GM11168 (cell line): ENCODE measurements around the gene TFF3.

Source experiments
- in situ Hi-C: fragments of 300-500 bp; cut with MboI; formaldehyde crosslinking; loops from one replicate; pipeline ENCODE4 v1.12.0; 2022; ENCODE audit warnings: low sequenced_read_pairs; ENCODE audit not compliant: unreplicated experiment

TFF3 gene

DNA sequence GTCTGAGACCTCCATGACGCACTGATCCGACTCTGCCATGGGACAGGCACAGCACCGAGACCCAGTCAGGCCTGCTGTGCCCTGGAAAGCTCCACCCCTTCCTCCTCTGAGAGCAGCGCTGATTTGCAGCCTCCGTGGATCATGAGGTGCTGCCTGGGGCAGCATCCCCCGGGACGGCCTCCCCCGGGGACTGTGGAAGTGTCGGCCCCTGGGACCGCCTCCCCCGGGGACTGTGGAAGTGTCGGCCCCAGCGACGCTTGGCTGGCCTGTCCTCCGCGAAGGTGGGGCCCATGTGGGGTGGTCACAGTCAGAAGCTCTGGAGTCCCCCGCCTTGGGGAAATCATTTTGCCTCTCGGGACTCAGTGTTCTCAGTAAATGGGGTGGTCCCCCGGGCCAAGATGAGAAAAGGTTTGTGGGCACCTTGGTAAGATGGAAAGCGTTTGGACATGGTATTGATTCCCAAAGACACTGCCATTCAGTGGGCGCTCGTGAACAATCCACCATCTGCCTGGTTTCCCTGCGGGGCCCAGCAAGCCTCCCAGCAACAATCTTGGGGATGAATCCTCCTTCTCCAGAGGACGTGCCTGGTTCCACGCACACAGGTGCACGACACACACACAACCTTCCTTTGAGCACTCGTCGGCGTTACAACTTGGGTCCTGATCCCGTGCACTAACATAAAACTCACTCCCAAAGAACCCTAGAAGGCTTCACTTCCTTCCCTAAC, 32.6 kb upstream of the TFF3 start:
- in situ Hi-C loops: no loop called here

DNA sequence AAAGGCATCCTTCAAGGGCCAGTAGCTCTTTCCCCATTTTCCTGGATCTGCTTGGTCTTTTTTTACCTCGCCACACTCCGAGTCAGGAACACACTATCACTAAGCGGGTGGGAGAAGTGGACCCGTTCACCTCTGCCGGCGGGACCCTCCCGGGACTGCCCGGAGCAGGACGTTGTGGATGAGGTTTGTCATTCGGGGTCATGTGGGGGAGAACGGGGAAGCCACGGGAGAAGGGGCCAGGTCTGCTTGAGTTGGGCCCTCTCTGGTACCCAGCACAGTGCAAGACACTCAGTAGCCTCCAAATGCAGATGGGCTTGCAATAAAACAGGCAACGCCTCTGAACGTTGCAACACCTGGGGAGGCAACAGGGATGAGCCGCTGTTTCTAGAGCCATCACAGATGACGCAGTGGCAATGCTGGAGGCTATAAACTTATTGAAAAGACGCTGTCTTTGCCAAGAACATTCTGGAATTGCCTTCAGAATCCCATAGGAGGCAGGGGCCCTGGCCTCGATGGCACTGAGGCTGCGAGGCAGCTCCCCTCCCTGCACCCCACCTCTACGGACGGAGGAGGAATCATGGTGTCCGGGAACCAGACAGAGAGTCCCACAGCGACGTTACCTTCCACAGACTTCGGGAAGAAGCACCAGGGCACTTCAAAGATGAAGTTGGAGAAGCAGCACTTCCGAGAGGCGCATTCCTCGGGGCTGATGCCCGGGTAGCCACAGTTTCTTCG, 31.8 kb upstream of the TFF3 start:
- in situ Hi-C loops: no loop called here

DNA sequence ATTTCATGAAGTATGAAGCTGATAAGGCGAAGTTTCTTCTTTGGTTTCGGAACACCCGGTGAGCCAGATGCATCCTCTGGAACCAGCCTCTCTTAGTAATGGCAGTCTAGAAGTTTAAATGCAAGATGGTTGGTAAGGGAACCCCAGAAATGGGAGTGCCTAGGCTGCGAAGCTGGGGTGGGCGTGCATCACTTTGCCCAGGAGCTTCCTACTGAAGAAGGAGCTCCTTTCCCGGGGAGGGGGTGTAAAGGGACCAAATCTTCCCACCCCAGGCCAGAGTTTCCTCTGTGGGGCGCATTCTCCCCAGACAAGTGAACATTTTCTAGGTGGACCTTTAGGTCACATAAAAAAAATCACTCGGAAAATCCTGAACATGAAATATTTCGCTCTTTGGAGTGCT, 31.2 kb upstream of the TFF3 start:
- in situ Hi-C loops: no loop called here

DNA sequence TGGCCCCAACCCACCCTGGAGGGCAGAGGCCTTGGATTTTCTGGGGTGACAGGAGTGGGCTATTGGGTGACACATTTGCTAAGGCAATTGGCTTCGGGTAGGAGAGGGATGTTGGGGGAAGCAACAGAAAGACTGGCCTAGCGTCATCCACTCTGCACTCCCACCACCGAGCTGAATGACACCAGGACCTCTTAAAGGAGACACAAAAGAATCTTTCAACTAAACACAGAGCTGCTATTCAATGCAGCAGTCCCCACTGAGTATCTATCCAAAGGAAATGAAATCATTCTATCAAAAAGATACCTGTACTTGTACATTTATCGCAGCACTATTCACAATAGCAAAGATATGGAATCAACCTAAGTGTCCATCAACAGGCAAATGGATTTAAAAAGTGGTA, 29.4 kb upstream of the TFF3 start:
- in situ Hi-C loops: no loop called here

DNA sequence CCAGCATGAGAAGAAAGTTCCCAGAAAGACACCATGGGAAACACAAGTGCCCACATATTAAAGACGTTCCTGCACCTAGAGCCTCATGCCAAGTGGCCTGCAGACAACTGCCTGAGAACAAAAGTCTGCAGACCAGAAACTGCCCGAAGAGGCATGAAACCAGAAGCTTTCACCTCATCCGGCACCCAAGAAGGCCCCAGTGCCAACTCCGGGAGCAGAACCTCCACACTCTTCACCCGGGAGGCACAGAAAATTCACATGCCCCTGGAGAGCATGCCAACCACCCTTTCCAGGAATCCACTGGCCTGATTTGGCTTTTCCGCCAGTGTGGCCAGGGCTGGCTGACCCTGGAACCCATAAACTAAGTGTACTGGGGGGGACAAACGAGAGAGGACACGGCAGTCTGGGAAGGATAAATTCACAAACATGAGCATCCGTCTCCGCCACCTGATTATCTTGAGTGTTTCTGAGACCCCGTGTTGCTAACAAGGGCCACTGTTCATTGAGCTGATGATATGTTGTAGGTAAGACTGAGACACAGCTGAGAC, 28.8 kb upstream of the TFF3 start:
- in situ Hi-C loops: no loop called here

DNA sequence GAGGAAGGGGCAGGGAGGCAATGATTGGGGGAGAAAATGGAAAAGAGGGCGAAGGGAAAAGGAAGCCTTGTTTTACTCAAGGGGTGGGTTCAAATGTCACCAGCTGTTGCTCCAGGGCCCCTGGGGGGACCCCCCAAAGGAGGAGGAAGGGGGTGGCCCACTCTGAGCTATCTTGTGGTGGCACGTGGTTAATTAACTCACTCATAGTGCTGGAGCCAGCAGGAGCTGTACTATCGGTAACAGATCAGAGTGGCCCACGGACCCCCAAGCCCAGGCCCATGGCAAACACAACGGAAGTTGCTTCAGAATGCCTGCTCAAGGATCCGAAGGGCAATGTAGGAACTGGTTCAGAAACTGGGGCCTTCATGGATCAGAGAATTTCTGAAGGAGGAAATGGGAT, 28.3 kb upstream of the TFF3 start:
- in situ Hi-C loops: no loop called here

DNA sequence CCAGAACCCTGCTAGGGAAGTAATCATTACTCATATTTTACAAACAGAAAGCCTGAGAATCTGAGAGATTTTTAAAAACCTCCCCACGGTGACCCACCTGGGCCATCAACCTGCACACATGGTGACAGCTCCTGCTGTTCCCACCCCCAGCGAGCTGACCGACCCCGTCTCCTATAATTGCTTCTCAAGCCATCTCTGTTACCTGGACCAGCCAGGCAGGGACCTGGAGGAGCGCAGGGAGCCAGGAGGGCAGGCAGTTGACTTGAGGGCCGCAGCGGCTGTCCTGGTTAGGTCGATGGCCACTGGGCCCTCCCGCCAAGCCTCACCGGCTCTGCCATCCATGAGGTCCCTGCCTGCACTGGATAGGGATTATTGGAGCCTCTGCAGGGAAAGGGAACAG, 27.9 kb upstream of the TFF3 start:
- in situ Hi-C loops: no loop called here

DNA sequence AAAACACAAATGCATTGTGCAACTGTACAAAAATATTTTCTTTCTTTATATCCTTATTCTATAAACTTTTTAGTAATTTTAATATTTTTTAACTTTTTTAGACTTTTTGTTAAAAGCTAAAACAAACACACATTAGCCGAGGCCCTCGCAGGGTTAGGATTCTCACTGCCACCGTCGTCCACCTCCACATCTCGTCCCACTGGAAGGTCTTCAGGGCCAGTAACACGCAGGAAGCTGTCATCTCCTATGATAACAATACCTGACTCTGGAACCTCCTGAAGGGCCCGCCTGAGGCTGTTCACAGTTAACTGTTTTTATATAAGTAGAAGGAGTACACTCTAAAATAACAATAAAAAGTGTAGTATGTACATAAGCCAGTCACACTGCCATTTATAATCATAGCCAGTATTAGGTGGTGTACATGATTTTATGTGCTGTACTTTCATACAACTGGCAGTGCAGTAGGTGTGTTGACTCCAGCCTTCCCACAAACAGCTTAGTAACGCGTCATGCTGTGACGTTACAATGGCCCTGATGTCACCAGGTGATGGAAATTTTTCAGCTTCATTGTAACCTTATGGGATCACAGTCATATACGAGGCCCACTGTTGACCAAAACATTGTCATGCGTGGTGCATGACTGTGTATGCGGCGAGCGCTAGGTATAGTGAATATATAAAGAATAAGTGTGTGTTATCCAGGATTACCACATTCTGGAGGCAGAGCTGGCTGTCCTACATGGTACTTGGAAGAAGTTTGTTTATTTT, 26.8 kb upstream of the TFF3 start:
- in situ Hi-C loops: no loop called here

DNA sequence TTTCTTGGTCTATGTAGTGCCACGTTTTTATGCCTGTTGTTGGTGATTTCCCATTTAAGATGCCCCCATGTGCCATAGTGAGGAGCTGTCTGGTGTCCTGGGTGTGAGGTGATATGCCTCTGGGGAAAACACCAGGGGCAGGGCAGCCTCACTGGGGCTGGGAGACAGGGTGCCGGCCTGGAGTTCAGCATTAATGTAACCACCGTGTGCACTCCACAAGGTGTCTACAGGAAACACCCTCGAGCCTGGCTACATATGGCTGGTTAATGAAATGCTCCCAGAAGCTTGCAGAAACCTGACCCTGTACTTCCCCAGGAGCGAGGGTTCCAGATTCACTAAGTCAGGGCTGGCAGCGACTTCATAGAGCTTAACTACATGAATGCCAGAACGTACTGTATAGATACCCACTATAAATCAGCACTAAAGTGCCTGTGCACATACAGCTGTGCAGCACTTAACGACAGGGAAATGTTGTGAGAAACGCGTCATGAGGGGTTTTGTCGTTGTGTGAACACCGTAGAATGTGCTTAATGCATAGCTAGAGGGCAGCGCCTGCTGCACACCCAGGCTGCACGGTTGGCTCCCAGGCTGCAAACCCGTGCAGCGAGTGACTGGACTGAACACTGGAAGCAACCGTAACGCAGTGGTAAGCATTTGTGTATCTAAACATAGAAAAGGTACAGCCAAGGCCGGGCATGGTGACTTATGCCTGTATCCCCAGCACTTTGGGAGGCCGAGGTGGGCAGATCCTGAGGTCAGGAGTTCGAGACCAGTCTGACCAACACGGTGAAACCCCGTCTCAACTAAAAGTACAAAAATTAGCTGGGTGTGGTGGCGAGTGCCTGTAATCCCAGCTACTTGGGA, 25.2 kb upstream of the TFF3 start:
- in situ Hi-C loops: no loop called here

DNA sequence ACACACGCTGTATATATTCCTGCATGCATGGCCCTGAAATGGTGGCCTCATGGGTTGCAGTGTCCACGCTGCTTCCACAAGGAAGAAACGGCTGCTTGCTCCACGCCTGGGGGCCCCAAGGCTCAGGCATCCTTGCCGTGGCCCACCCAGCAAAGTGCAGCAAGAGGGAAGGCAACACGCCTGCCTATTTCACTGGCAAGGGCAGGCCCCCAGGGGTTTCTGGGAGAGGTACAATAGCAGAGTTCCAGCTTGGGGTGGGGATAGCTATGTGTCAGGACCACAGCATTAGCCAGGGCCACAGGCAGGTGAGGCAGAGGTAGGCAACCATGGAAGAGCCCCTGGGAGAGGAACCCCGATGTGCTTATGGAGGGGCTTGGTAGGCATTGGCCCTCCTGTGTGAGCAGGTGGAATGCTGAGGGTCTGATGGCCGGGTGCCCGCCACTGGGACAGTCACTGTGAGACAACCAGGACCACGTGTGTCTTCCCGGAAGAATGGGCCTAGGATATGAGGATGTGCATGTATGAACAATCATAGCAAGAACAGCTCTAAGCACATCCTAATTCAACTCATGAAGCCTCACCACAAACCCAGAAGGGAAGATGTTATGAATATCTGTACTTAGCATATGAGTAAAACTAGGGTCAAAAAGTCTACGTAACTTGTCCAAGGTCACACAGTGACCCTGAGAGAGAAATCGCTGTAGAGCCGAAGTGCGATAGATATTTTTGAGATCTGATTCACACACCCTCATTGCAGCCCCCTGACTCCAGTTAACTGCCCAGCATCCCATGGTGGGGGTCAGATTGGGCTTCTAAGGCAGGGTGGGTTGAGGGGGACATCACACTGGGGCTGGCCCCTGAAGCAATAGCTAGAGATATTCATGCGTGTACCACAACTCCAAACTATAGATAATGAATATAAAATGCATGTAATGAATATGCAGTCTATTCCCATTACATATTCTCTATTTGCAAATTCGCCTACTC, 23.8 kb upstream of the TFF3 start:
- in situ Hi-C loops: no loop called here

DNA sequence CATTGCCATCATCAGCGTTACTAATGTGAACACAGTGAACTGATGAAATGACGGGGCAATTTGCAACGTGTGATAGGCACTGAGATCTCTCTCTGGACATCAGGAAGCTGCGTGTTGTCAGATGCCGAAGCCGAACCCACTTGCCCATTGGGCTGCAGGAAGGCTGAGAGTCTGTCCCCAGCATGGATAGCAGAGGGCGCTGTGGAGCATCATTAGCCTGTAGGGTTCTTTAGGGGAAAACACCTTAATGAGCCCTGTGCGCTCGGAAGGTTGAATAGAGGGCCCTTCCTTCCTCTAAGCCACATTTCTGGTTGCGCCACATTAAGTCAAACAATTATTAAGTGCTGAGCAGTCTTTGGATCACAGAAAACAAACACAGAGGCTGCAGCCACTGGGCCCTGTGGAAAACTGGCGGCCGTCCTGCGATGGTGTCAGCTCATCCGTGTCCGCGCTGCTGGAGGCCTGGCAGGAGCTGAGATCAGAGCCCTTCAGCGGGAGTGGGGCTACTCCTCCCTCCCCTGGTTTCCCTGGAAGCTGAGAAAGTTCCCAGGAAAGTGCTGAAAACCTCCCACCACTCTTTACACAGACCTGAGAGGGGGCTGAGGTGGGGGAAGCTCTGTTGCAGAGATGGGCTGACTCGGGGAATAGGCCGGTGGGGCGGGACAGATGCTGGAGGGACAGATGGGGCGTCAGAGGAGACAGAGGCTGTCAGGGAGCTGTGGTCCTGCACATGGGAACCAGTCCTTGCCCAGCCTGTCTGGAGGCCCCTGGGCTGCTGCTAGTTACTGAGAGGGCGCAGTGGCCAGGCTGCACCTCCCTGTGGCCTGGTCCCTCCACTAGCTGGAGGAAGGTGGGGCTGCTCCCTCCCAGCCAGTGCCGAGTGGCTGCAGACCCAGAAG, 22.9 kb upstream of the TFF3 start:
- in situ Hi-C loops: no loop called here

DNA sequence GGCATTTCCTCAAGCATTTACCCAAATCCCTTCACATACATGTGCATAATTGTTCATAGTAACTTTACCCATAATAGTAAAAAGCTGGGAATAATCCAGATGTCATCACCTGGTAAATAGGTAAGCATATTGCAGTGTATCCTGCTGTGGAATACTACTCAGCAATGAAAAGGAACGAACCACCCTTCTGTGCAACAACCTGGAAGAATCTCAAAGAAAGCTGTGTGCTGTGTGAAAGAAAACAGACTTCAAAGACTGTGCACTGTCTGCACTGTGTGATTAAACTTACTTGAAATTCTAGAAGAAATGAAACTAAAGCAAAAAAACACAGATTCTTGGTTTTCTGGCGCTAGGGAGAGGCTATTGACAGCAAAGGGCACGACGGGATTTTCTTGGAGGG, 22.1 kb upstream of the TFF3 start:
- in situ Hi-C loops: no loop called here

DNA sequence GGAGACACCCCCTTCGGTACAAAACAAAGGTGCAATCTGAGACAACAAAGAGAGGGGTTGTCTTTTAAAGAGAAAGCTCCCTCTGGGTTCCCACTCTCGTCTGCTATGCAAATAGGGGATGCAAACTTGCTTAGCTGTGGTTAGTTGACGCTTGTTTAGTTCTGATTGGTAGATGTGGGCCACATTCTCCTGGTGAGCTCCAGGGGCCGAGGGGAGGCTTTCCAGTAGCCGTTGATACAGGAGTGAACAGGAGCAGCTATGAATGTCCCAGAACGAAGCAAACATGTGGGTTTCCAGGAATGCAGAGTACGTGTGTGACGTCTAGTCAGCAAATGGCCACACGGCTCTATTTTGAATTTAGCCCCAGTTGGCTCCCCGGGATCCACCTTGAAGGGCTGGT, 20.8 kb upstream of the TFF3 start:
- in situ Hi-C loops: no loop called here

DNA sequence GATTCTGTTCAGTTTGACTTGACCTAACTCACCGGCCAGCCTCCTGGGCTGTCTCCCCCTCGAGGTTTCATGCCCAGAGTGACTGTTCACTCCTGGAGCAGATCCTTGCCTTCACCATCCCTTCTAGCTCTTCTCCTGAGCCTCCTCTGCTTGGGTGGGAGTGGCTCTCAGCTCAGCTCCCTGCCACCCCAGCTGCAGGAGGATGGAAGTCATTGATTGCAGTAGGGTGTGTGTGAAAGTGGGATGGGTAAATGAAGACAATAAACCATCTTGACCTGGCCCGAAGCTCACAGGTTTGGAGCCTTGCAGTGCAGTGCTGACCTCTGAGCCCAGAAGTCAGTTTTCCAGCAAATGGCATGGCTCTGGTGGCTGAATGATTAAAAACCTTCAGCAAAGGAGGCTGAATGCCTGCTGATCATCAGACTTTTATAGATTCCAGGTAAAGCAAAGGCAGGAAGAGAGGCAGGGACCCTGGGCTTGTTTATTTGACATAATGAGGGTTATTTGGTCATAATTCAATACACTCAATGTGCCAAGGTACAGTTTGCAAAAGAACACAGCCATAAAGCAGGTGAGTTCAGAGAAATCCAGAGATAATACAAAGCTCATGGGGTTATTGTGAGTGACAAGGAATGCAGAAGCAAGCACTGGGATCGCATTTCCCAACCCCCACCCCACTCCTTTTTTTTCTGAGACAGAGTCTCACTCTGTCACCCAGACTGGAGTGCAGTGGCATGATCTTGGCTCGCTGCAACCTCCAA, 17.5 kb upstream of the TFF3 start:
- in situ Hi-C loops: no loop called here

DNA sequence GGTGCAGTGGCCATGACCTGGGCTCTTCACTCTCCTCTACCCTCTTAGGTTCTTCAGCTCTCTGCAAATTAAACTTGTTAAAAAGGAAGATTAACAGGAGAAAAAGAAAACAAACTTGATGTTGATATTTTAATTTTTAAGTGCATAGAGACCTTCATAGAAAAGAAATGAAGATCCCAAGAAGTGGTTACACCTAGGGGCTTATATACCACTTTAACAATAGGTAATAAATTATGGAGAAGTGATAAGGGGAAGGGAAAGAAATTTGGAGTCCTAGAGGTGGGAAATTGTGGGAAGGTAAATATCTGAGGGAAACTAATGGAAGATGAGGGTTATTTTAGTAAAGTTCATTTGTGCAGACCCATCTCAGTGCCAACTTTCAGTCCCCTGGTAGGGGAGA, 16.5 kb upstream of the TFF3 start:
- in situ Hi-C loops: no loop called here

DNA sequence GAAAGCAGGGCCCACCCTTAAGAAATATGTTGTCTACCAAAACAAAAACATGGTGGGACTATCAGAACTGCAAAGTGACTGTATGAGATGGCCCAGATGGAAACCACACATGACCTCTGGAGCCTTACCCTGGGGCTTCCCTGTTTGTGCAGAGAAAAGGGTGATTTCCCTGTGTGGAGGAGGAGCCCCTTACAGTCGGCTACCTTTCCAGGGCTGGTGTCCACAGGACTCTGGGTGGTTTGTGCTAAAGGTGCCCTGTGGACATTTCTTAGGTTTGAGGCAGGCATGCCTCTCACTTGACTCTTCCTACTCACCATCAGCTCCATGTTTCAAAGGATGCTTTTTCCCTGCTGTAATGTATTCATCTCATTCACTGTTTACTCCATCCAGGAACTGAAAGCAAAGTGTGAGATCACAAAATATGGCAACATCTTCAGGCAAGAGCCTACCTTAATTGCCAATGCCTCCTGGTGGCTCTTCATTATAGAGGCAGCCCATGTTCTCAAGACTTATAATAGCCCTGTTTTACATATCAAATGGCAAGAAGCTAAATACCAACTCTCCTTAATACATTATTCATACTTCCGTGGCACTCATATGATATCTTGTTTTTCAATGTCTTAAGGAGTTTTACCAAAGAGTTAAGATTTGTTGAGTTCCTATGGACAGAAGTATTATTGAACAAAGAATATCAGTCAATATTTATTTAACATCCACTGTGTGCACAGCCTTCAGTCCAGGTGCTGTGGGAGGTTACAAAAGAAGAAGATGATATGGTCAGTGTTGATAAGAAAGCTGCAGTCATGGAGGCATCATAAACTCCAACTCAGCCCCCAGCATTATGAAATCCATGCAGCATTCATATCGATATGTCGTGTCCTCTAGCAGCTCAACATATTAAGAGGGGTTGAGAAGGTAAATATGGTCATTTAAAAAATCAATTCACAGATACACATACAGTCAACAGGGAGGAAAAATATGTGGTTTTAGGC, 15.5 kb upstream of the TFF3 start:
- in situ Hi-C loops: no loop called here
